Left ventricle myocardium superior (tissue), 1 donor: Measurements from ENCODE around the gene KLF13. TPM values are rescaled to one million over a fixed set of nuclear protein-coding genes. Genes with fewer than 3 reads are reported as not detected.

Experiments
- ATAC-seq: fragments of 200-7000 bp; cut with Tn5 transposase; one replicate; pipeline ENCODE4 v1.9.1; 2020; ENCODE audit warnings: mild to moderate bottlenecking, moderate library complexity
- DNase-seq: peaks from one replicate; pipeline ENCODE4 v3.0.0-alpha.2; 2020
- intact Hi-C: fragments of 100-400 bp; cut with micrococcal nuclease; formaldehyde crosslinking; loops from one replicate; pipeline ENCODE4 v1.11.0; 2022
- total RNA-seq: library from RNA; stranded (reverse); fragmentation: NEBNext Ultra II Directional; extraction: Animal tissue kit (Norgen Biotek cat#: 25700); gene quantifications from one replicate; pipeline ENCODE4 v1.2.1, GENCODE V29; 2021
- donor health status: DM: no; HTN: yes; CAD: no; lungs with severe emphysema.

Gene KLF13
- total RNA-seq, 1 donor from 2014 or later, result 85.3 TPM

GRCh38 chr15:31311735-31312619 is 14.7 kb upstream of the KLF13 start:
- ATAC-seq (no peak), DNase-seq (no peak)
- intact Hi-C loops, result no loop called here

- intact Hi-C loops, result no loop called here
- DNase-seq, result no peak
- ATAC-seq, result no peak
These were observed 13.4 kb upstream of the KLF13 start for GRCh38 chr15:31313223-31313622.

DNA sequence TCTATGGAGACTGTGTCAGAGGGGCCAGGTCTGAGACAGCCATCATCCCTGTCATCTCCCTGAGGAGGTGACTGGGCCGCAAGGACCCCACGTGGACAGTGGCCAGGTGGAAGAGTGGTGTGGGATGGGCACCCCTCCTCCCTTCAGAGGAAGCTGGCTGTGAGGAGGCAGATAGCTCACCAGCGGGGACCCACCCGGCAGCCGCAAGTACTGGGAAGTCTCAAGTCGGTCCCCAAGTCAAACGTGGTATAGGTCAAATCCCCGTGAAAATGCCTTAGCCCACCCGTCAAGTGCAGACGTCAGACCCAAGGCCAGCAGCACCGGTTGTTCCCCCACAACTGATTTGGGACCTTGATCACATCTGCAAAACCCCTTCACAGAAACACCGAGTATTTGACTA is 12.3 kb upstream of the KLF13 start:
- no peak for ATAC-seq
- DNase-seq, result no peak
- intact Hi-C loops, result no loop called here

DNA sequence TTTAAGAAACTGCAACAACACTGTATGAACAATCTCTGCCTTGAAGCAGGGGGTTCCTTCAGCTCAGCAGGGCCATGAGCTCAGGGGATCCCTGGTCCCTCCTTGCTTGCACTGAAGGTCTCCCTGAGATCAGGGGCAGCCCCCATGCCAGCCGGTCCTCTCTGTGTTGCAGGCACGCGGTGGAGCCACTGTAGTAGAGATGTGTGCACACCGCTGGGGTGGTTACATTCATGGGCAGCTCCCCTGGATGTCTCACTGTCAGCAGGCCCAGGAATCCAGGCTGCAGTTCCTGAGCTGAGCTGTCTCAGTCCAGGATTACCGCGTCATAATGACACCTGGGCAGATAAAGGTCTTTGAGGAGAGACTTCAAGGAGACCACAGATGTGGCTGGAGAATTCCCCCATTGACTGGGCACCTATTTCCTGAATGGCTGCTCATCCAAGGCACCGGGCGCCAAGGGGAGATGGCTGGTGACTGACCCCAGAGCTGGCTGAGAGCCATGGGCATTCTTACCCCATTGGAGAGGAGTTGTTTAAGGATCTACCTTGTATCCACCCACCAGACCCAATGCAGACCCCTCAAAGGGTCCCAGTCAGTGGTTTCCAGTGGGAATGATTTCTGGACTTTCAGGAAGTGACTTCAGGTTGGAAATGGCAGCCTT is 10.4 kb upstream of the KLF13 start:
- intact Hi-C loops, result no loop called here
- DNase-seq (no peak), ATAC-seq (no peak)

DNA sequence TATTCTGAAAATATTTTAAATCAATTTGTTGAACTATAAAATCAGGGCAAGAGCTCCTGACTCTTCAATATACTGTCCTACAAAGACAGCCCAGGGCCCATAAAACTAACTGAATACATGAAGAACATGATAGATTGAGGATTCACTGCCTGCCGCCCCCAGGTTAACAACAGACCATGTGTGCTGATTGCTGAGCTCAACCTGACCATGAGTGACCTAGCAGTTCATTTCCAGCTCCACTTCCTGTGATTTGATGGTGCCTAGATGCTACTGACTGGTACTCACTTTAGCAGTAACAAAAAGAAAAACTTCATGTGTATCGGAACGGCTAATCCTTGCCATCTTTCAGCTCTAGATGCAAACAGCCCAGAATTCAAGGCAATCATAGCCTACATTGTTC is 9.6 kb upstream of the KLF13 start:
- ATAC-seq, result no peak
- no peak for DNase-seq
- intact Hi-C loops, result no loop called here

GRCh38 chr15:31317421-31318327 is 9.0 kb upstream of the KLF13 start:
- ATAC-seq (no peak), DNase-seq (no peak)
- intact Hi-C loops, result no loop called here

DNA sequence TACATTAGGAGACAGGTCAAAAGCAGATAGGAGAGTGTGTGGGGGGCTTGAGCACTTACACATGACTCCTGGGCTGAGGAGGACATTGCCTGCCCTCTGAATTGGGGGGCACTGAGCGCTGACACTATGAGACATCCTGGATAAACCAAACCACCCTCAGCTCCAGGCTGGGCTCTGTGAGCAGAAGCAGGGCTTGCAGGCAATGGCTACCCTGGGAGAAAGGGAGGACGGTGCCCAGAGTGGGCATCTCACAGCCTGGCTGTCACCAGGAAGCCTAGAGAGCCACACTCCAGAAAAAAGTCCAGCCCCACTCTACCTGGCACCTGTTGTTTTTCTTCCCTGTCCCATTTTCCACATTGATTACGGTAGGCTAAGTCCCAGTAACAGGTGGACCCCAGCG is 8.2 kb upstream of the KLF13 start:
- intact Hi-C loops, result no loop called here
- ATAC-seq (no peak), DNase-seq (no peak)

- intact Hi-C loops, result loop anchor here (10.0 kb wide), 1 partner anchor 165 kb away; no protein-coding TSS in a partner anchor
- ATAC-seq, result no peak
- no peak for DNase-seq
These were observed 6.6 kb upstream of the KLF13 start for GRCh38 chr15:31320022-31320421.

DNA sequence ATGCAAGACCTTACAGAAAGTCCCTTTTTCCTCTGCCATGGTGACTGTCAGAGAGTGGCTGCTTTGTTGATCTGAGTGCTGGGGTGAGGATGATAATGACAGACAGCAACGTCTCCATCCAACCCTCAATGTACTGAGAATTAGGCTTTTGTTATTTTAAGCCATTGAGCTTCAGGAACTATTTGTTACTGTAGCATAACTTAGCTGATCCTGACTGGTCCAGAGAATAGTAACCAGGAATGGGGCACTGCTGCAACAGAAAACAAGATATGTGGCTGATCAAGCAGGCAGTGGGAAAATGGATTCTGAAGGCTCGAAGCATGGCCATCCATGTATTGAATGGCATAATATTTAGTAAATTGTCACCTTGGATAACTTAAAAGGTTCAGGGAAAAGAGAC is 5.2 kb upstream of the KLF13 start:
- ATAC-seq, result no peak
- DNase-seq, result no peak
- intact Hi-C loops, result loop anchor here (10.0 kb wide), 1 partner anchor 163 kb away; no protein-coding TSS in a partner anchor

DNA sequence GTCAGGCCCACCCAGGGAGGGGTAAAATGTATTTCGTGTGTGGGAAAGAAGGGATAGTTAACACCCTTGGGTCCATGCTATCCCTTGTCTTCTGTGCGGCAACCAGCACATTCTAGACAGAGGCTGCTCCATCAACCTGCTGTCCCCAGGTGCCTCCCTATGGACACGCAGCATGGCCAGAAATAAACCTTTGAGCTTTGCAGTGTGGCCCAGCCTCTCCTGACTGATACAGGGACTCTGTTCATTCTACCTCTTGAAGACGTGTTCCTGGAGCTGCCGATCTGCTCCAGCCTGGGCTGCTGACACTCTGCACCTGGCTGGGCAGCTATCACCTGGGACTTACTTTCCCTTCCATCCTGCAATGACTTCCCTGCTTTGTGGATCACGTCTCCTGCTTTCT is 4.1 kb upstream of the KLF13 start:
- intact Hi-C loops, result loop anchor here (10.0 kb wide), 1 partner anchor 162 kb away; no protein-coding TSS in a partner anchor
- no peak for ATAC-seq
- no peak for DNase-seq

DNA sequence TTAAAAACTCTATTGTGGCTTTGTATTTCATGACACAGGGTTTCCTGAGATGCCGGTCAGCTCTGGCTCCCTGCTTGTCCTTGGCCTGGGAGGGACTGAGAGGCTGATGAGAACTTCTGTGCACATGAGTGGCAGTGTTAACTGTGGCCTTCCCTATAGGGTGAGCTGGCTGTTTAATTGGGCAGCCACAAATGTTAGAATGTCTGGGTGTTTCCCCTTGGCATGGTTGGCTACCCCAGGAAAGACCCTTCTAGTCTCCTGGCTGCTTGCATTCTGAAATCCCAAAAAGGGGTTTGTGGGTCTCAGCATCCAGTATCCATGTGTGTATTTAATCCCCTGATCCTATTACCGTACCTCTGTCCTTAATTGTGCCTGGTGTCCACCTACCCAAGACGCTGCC is 3.0 kb upstream of the KLF13 start:
- DNase-seq (no peak), ATAC-seq (no peak)

GRCh38 chr15:31324186-31324585 is 2.4 kb upstream of the KLF13 start:
- intact Hi-C loops, result loop anchor here (10.0 kb wide), 1 partner anchor 161 kb away; no protein-coding TSS in a partner anchor
- DNase-seq, result no peak
- no peak for ATAC-seq

More for the DNA sequence above, 3.0 kb upstream of the KLF13 start:
- intact Hi-C loops, result loop anchor here (10.0 kb wide), 1 partner anchor 161 kb away; no protein-coding TSS in a partner anchor

DNA sequence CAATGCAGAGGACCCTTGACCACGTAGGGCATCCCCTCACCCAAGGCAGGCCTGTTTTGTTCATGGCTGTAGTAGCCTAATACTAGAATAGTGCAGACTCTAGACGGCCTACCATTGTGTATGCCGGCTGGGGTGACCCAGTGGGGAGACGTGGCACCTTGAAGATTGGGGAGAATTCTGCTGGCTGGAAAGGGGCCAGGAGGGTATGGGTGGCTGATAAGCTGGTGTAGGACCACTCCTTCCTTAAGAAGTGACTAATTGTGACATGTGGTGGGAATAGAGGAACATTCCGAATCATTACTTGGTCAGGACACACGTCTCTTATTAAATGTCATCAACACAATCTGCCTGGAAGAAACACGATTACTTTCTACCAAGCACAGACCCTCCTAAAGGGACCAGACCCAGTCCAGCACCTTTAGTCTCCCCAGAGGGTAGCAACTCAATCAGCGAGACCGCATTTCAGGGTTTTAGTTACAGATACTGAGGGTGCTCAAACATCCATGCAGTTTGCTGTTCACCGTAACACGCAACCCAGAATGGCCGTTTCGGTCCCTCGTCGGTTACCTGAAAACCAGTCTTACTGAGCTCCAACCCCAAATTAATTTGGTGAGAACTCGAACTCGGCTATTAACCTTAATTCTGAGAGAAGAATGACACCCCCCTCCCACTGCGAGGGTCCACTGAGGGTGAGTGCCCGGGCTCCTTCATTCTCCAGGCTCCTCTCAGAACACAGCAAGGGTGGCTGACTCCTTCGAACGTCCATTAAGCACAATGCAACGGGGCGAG is 1.6 kb upstream of the KLF13 start:
- intact Hi-C loops, result loop anchor here (5.0 to 10.0 kb wide), 2 partner anchors 108 to 160 kb away; no protein-coding TSS in a partner anchor
- ATAC-seq (no peak), DNase-seq (no peak)

DNA sequence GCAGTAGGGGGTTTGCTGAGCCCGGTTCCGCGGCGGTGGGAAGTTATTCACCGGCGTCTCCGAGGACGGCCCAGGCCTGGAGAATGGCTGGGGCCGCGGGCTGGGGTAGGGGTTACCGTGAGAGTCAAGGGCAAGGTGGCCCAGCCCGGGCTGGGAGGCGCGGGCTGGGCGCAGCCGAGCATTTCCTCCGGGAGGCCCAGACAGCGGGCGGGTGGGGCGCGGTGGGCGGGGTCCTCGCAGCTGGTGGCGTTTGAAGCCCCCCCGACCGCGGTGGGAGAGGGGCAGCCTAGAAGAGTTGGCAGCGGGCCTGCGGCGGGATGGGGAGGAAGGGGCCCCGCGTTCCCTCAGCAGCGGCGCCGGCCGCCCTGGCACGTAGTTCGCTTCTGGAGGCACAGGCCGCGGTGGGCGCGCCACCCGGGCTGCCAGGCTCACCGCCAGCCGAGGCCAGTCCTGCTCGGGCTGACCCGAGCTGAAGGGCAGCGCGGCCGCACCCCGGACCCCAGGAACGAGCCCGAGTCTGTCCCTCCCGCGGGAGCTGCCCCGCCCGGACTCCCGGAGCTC is 960 bp upstream of the KLF13 start:
- intact Hi-C loops, result loop anchor here (5.0 to 10.0 kb wide), 2 partner anchors 108 to 159 kb away; no protein-coding TSS in a partner anchor
- peak; percentile 91 for DNase-seq
- ATAC-seq, result peak; percentile 44

- DNase-seq (peak; percentile 88), ATAC-seq (peak; percentile 39)
- intact Hi-C loops, result loop anchor here (5.0 to 10.0 kb wide), 2 partner anchors 110 to 158 kb away; no protein-coding TSS in a partner anchor
These were observed 437 bp downstream of the KLF13 start for GRCh38 chr15:31326875-31327668.

DNA sequence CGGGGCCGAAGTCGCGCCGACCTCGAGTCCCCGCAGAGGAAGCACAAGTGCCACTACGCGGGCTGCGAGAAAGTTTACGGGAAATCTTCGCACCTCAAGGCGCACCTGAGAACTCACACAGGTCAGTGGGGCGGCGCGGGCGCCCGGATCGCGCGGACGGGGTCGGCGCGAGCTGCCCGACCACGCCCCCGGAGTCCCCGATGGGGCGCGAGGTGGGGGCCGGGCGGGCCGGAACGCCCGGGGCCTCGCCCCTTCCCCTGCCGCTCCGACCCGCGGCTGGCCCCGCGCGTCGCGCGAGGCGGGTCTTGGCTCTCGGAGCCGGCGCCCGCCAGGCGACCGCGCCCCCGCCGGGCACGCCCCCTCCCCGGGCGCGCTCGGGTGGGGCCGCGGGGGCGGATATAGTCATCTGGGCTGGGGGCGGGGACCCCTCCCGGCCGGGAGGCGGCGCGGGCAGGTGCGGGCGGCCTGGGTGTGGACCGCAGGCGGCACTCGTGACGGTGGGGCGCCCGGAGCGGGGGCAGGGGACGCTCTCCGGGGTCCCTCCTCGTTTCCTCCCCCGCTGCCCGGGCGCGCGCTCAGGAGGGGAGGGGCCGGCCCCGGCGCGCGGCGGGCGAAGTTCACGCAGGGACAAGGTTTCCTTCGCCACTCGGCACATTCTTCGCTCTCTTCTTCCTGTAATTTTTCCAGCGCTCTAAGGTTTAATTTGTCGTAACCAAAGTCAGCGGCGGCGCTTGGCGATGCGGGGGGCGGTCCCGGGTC is 1.2 kb downstream of the KLF13 start:
- DNase-seq (peak; percentile 86), ATAC-seq (peak; percentile 6)
- intact Hi-C loops, result loop anchor here (5.0 to 10.0 kb wide), 2 partner anchors 111 to 157 kb away; no protein-coding TSS in a partner anchor
